Ishikawa (cell line): ENCODE data around the gene FAM3A.
A peak's percentile ranks its signal among the peaks of the same experiment; 100 is the strongest.

Source experiments
- CEBPB ChIP-seq: IDR thresholded peaks from 2 replicates; pipeline ENCODE4 v1.6.1; 2012
- CREB1 ChIP-seq: IDR thresholded peaks from 2 replicates; pipeline ENCODE4 v1.6.1; 2012; ENCODE audit warnings: low read depth
- EGR1 ChIP-seq: IDR thresholded peaks from 2 replicates; pipeline ENCODE4 v1.6.1; 2012
- EP300 ChIP-seq: IDR thresholded peaks from 2 replicates; pipeline ENCODE4 v1.6.1; 2012; ENCODE audit warnings: borderline replicate concordance
- FOXM1 ChIP-seq: IDR thresholded peaks from 2 replicates; pipeline ENCODE4 v1.6.1; 2012; ENCODE audit warnings: low read depth, borderline replicate concordance
- MAX ChIP-seq: IDR thresholded peaks from 2 replicates; pipeline ENCODE4 v1.6.1; 2012
- NFIC ChIP-seq: IDR thresholded peaks from 2 replicates; pipeline ENCODE4 v1.6.1; 2012
- RAD21 ChIP-seq: IDR thresholded peaks from 2 replicates; pipeline ENCODE4 v1.6.1; 2012; ENCODE audit warnings: low read depth
- REST ChIP-seq: IDR thresholded peaks from 2 replicates; pipeline ENCODE4 v1.6.1; 2012; ENCODE audit warnings: low read depth, mild to moderate bottlenecking
- TAF1 ChIP-seq: IDR thresholded peaks from 2 replicates; pipeline ENCODE4 v1.6.1; 2012; ENCODE audit warnings: low read depth, mild to moderate bottlenecking
- TCF12 ChIP-seq: IDR thresholded peaks from 2 replicates; pipeline ENCODE4 v1.6.1; 2012; ENCODE audit warnings: low read depth
- TEAD4 ChIP-seq: IDR thresholded peaks from 2 replicates; pipeline ENCODE4 v1.6.1; 2012
- USF1 ChIP-seq: IDR thresholded peaks from 2 replicates; pipeline ENCODE4 v1.6.1; 2012
- YY1 ChIP-seq: IDR thresholded peaks from 2 replicates; pipeline ENCODE4 v1.6.1; 2012; ENCODE audit warnings: low read depth
- ZBTB7A ChIP-seq: IDR thresholded peaks from 2 replicates; pipeline ENCODE4 v1.6.1; 2012; ENCODE audit warnings: low read depth

FAM3A gene

GRCh38 chrX:154532690-154533089 lies 16.7 kb upstream of the FAM3A start:
- no peak for TF ChIP-seq CEBPB
- no peak for TF ChIP-seq REST
- no peak for TF ChIP-seq EGR1
- TF ChIP-seq RAD21: no peak
- TF ChIP-seq EP300: no peak
- TF ChIP-seq MAX: no peak
- TF ChIP-seq TAF1: no peak
- no peak for TF ChIP-seq USF1
- no peak for TF ChIP-seq TEAD4
- no peak for TF ChIP-seq ZBTB7A
- no peak for TF ChIP-seq TCF12
- TF ChIP-seq NFIC: no peak
- no peak for TF ChIP-seq CREB1
- no peak for TF ChIP-seq FOXM1
- no peak for TF ChIP-seq YY1

- no peak for TF ChIP-seq CREB1
- TF ChIP-seq CEBPB: no peak
- TF ChIP-seq EP300: no peak
- TF ChIP-seq ZBTB7A: no peak
- no peak for TF ChIP-seq FOXM1
- no peak for TF ChIP-seq TCF12
Observed at GRCh38 chrX:154531626-154532025, 15.6 kb upstream of the FAM3A start.

- no peak for TF ChIP-seq EP300
Observed at GRCh38 chrX:154530286-154530685, 14.3 kb upstream of the FAM3A start.

GRCh38 chrX:154529206-154529612 lies 13.2 kb upstream of the FAM3A start:
- peak; percentile 41; the same call in 1 of the 2 replicates for TF ChIP-seq CEBPB
- TF ChIP-seq EGR1: no peak
- no peak for TF ChIP-seq YY1

- TF ChIP-seq RAD21 (peak; percentile 23; the same call in 1 of the 2 replicates), TCF12 (no peak), CEBPB (no peak), EGR1 (no peak), CREB1 (no peak), FOXM1 (no peak), TEAD4 (no peak), ZBTB7A (0 out of 2 replicates have a peak, but pooled peaks have one; percentile 51), EP300 (no peak), USF1 (no peak), TAF1 (no peak), NFIC (no peak)
Observed at GRCh38 chrX:154526901-154527675, 11.1 kb upstream of the FAM3A start.

- TF ChIP-seq TEAD4 (no peak), ZBTB7A (no peak), FOXM1 (no peak), EGR1 (no peak), TCF12 (no peak), CEBPB (peak; percentile 78)
Observed at GRCh38 chrX:154525606-154526490, 9.8 kb upstream of the FAM3A start.

- no peak for TF ChIP-seq EP300
- no peak for TF ChIP-seq REST
- no peak for TF ChIP-seq USF1
- TF ChIP-seq FOXM1: no peak
- TF ChIP-seq TEAD4: no peak
- no peak for TF ChIP-seq TAF1
- TF ChIP-seq RAD21: no peak
- TF ChIP-seq MAX: no peak
- no peak for TF ChIP-seq CREB1
- TF ChIP-seq ZBTB7A: no peak
- no peak for TF ChIP-seq CEBPB
- TF ChIP-seq NFIC: no peak
- no peak for TF ChIP-seq YY1
- no peak for TF ChIP-seq TCF12
- no peak for TF ChIP-seq EGR1
Observed at GRCh38 chrX:154519389-154519788, 3.4 kb upstream of the FAM3A start.
